H9 (cell line): ENCODE data around the gene ZNF423. TPM values are rescaled to one million over a fixed set of nuclear protein-coding genes. Genes with fewer than 3 reads are reported as not detected.
A peak's percentile ranks its signal among the peaks of the same experiment; 100 is the strongest.

ENCODE experiments used
- DNase-seq: peaks from one replicate; pipeline ENCODE4 v3.0.0-alpha.2; 2017
- H2AFZ ChIP-seq: one replicate; pipeline ENCODE4 v1.6.1; 2013; ENCODE audit warnings: mild to moderate bottlenecking, low read length, control low read depth, moderate library complexity
- H2AK5ac ChIP-seq: 2 replicates; pipeline ENCODE4 v1.6.1; 2013; ENCODE audit warnings: low read length, control low read depth, mixed read lengths; ENCODE audit not compliant: insufficient read length
- H2BK120ac ChIP-seq: one replicate; pipeline ENCODE4 v1.6.1; 2013; ENCODE audit warnings: low read depth, mild to moderate bottlenecking, low read length, control low read depth, inconsistent platforms; ENCODE audit not compliant: poor library complexity, severe bottlenecking
- H2BK12ac ChIP-seq: 2 replicates; pipeline ENCODE4 v1.6.1; 2013; ENCODE audit warnings: low read length, control low read depth, mixed read lengths, low read depth; ENCODE audit not compliant: insufficient read length
- H2BK15ac ChIP-seq: 2 replicates; pipeline ENCODE4 v1.6.1; 2013; ENCODE audit warnings: low read depth, low read length, control low read depth
- H2BK20ac ChIP-seq: one replicate; pipeline ENCODE4 v1.6.1; 2013; ENCODE audit warnings: low read depth, mild to moderate bottlenecking, low read length, control low read depth, inconsistent platforms; ENCODE audit not compliant: poor library complexity, severe bottlenecking
- H2BK5ac ChIP-seq: 2 replicates; pipeline ENCODE4 v1.6.1; 2013; ENCODE audit warnings: low read length, control low read depth, mixed read lengths; ENCODE audit not compliant: insufficient read length
- H3K14ac ChIP-seq: 2 replicates; pipeline ENCODE4 v1.6.1; 2013; ENCODE audit warnings: low read length, control low read depth; ENCODE audit not compliant: insufficient read depth
- H3K18ac ChIP-seq: 2 replicates; pipeline ENCODE4 v1.6.1; 2013; ENCODE audit warnings: low read depth, mild to moderate bottlenecking, mixed read lengths, low read length, control low read depth; ENCODE audit not compliant: insufficient read length
- H3K23ac ChIP-seq: 2 replicates; pipeline ENCODE4 v1.6.1; 2013; ENCODE audit warnings: low read length, control low read depth, mixed read lengths, low read depth; ENCODE audit not compliant: insufficient read length
- H3K23me2 ChIP-seq: 2 replicates; pipeline ENCODE4 v1.6.1; 2013; ENCODE audit warnings: low read depth, mild to moderate bottlenecking, mixed read lengths, low read length, control low read depth; ENCODE audit not compliant: insufficient read length, poor library complexity, severe bottlenecking
- H3K27ac ChIP-seq: 2 replicates; pipeline ENCODE4 v1.5.1; 2013; ENCODE audit warnings: low read length, control low read depth, mixed read lengths, low read depth; ENCODE audit not compliant: insufficient read length
- H3K27me3 ChIP-seq: 2 replicates; pipeline ENCODE4 v1.6.1; 2013; ENCODE audit warnings: low read length, control low read depth, inconsistent platforms; ENCODE audit not compliant: insufficient read depth
- H3K4ac ChIP-seq: 2 replicates; pipeline ENCODE4 v1.6.1; 2013; ENCODE audit warnings: low read depth, mild to moderate bottlenecking, control low read depth, inconsistent platforms, low read length, moderate library complexity
- H3K4me1 ChIP-seq: 2 replicates; pipeline ENCODE4 v1.6.1; 2013; ENCODE audit warnings: low read length, control low read depth, inconsistent platforms; ENCODE audit not compliant: insufficient read depth
- H3K4me2 ChIP-seq: 2 replicates; pipeline ENCODE4 v1.6.1; 2013; ENCODE audit warnings: low read length, control low read depth, mixed read lengths; ENCODE audit not compliant: insufficient read length, insufficient read depth
- H3K56ac ChIP-seq: 2 replicates; pipeline ENCODE4 v1.6.1; 2013; ENCODE audit warnings: low read depth, mild to moderate bottlenecking, mixed read lengths, low read length, control low read depth; ENCODE audit not compliant: insufficient read length
- H3K79me1 ChIP-seq: 2 replicates; pipeline ENCODE4 v1.6.1; 2013; ENCODE audit warnings: low read depth, mild to moderate bottlenecking, moderate library complexity, low read length, control low read depth, inconsistent platforms; ENCODE audit not compliant: insufficient read depth, poor library complexity, severe bottlenecking
- H3K79me2 ChIP-seq: 2 replicates; pipeline ENCODE4 v1.6.1; 2013; ENCODE audit warnings: low read length, control low read depth, inconsistent platforms; ENCODE audit not compliant: insufficient read depth
- H3K9ac ChIP-seq: 2 replicates; pipeline ENCODE4 v1.6.1; 2013; ENCODE audit warnings: low read length, control low read depth, mixed read lengths; ENCODE audit not compliant: insufficient read length; ENCODE audit errors: extremely low read depth
- H3K9me3 ChIP-seq: one replicate; pipeline ENCODE4 v1.6.1; 2013; ENCODE audit warnings: low read depth, low read length, inconsistent platforms; ENCODE audit not compliant: control insufficient read depth
- H3T11ph ChIP-seq: one replicate; pipeline ENCODE4 v1.6.1; 2013; ENCODE audit warnings: mild to moderate bottlenecking, low read length, control low read depth, inconsistent platforms
- H4K20me1 ChIP-seq: one replicate; pipeline ENCODE4 v1.6.1; 2013; ENCODE audit not compliant: control insufficient read depth, insufficient read length, insufficient read depth
- H4K5ac ChIP-seq: 2 replicates; pipeline ENCODE4 v1.6.1; 2013; ENCODE audit warnings: low read depth, mild to moderate bottlenecking, mixed read lengths, low read length, control low read depth; ENCODE audit not compliant: insufficient read length
- H4K8ac ChIP-seq: replicated peaks from 2 replicates; pipeline ENCODE4 v1.6.1; 2013; ENCODE audit warnings: low read length, control low read depth, mixed read lengths, low read depth; ENCODE audit not compliant: insufficient read length
- H4K91ac ChIP-seq: 2 replicates; pipeline ENCODE4 v1.6.1; 2013; ENCODE audit warnings: low read depth, mild to moderate bottlenecking, moderate library complexity, mixed read lengths, low read length, control low read depth; ENCODE audit not compliant: insufficient read length
- H3K27ac Mint-ChIP-seq, 3 experiments: 2 replicates in 2 of 3; 3 replicates in 1 of 3; pipeline ENCODE4 v1.8.0; 2020 to 2021; ENCODE audit warnings: mixed read lengths in 3 of 3, mild to moderate bottlenecking in 1 of 3, moderate library complexity in 1 of 3
- H3K27me3 Mint-ChIP-seq: 2 replicates; pipeline ENCODE4 v1.8.0; 2021; ENCODE audit warnings: low read depth, mild to moderate bottlenecking, moderate library complexity, mixed read lengths
- H3K36me3 Mint-ChIP-seq, 3 experiments: 2 replicates in 2 of 3; 3 replicates in 1 of 3; pipeline ENCODE4 v1.8.0; 2020 to 2021; ENCODE audit warnings: low read depth in 3 of 3, mixed read lengths in 3 of 3; ENCODE audit not compliant: insufficient read depth in 1 of 3
- H3K4me1 Mint-ChIP-seq, 2 experiments: 2 replicates each; pipeline ENCODE4 v1.8.0; 2020; ENCODE audit warnings: mixed read lengths in 2 of 2
- H3K4me3 Mint-ChIP-seq, 2 experiments: 2 replicates in 1 of 2; 3 replicates in 1 of 2; pipeline ENCODE4 v1.8.0; 2020 to 2021; ENCODE audit warnings: mild to moderate bottlenecking in 2 of 2, mixed read lengths in 2 of 2, moderate library complexity in 1 of 2
- H3K9me3 Mint-ChIP-seq, 2 experiments: 2 replicates in 1 of 2; 3 replicates in 1 of 2; pipeline ENCODE4 v1.8.0; 2020; ENCODE audit warnings: mild to moderate bottlenecking in 2 of 2, mixed read lengths in 2 of 2, moderate library complexity in 1 of 2
- WGBS: extraction: QIAGEN DNeasy Blood & Tissue Kit; methylation state at CpG from one replicate; pipeline ENCODE4 v1.1.7; 2013; ENCODE audit warnings: missing lambda C conversion rate, low lambda C conversion rate, mixed read lengths; ENCODE audit not compliant: insufficient read length; ENCODE audit errors: extremely low coverage; 5-methylcytosine and 5-hydroxymethylcytosine counted together
- total RNA-seq: library from RNA; stranded (reverse); gene quantifications from 2 replicates; pipeline ENCODE4 v1.2.1, GENCODE V29; 2021
- TF ChIP-seq, protein P1 (sequence below): fragments of 200-600 bp; sonication (generic); conservative IDR thresholded peaks from 3 replicates; pipeline ENCODE4 v1.8.0; 2021; ENCODE audit warnings: antibody characterized with exemption, mild to moderate bottlenecking

ZNF423 gene
- total RNA-seq, 1 experiment from 2014 or later: 51.5 TPM

DNA sequence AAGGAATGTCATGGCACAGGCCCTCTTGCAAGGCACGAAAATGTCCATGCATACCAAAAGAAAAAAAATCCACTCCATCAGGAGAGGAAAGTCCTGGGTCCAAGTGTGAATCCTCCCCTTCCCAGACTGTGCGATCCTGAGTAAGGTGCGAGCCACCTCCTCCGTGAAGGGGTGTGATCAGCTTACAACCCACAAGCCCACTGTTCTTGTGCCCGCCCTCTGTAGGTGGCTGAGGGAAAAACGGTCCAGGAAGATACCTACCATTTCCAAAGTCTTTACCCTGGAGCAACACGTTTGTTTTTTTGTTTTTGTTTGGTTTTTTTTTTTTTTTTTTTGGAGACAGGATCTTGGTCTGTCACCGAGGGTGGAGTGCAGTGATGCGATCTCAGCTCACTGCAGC lies 116.5 kb downstream of the ZNF423 start:
- Histone ChIP-seq H3K27ac (no peak overlapping the region), H3K79me1 (no peaks in the 10 kb centered on the region), H4K8ac (no peak overlapping the region), H3K4me1 (no peaks in the 10 kb centered on the region), H2BK120ac (no peak overlapping the region), H2AK5ac (no peak overlapping the region), H4K91ac (no peak overlapping the region), H3K27me3 (no peaks in the 10 kb centered on the region), H3K4ac (no peak overlapping the region), H3K79me2 (no peaks in the 10 kb centered on the region), H3K14ac (no peak overlapping the region), H2BK5ac (no peak overlapping the region), H3K4me2 (no peak overlapping the region), H4K20me1 (no peaks in the 10 kb centered on the region), H3K9me3 (no peaks in the 10 kb centered on the region), H3K23me2 (no peaks in the 10 kb centered on the region), H3K23ac (no peak overlapping the region), H2BK12ac (no peak overlapping the region), H3K56ac (no peak overlapping the region), H3K18ac (no peak overlapping the region), H4K5ac (no peak overlapping the region), H2BK15ac (no peak overlapping the region), H3T11ph (no peak overlapping the region), H3K9ac (no peak overlapping the region), H2BK20ac (no peak overlapping the region), H2AFZ (no peak overlapping the region)
- TF ChIP-seq, protein P1, sequence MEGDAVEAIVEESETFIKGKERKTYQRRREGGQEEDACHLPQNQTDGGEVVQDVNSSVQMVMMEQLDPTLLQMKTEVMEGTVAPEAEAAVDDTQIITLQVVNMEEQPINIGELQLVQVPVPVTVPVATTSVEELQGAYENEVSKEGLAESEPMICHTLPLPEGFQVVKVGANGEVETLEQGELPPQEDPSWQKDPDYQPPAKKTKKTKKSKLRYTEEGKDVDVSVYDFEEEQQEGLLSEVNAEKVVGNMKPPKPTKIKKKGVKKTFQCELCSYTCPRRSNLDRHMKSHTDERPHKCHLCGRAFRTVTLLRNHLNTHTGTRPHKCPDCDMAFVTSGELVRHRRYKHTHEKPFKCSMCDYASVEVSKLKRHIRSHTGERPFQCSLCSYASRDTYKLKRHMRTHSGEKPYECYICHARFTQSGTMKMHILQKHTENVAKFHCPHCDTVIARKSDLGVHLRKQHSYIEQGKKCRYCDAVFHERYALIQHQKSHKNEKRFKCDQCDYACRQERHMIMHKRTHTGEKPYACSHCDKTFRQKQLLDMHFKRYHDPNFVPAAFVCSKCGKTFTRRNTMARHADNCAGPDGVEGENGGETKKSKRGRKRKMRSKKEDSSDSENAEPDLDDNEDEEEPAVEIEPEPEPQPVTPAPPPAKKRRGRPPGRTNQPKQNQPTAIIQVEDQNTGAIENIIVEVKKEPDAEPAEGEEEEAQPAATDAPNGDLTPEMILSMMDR: peak; percentile 68
- peak; percentile 76 for DNase-seq
- Mint-ChIP-seq H3K27ac (no peak overlapping the region), H3K4me1 (peaks cover 23% of the 10 kb centered on the region in 2 experiments), H3K9me3 (no peaks in the 10 kb centered on the region), H3K27me3 (no peaks in the 10 kb centered on the region; the same call in 1 of the 2 replicates), H3K36me3 (peaks cover 0 to 2% (median 0%) of the 10 kb centered on the region in 3 experiments; a peak in 3 of 7 replicates), H3K4me3 (no peak overlapping the region)
- no CpG with 5 or more reads among the region's 9 CpGs for WGBS
